ENCODE results near the gene ASCC3. TPM values are rescaled to one million over a fixed set of nuclear protein-coding genes. Genes with fewer than 3 reads are reported as not detected.

The ASCC3 gene
- total RNA-seq, 4 donors from 2014 or later = 18.1 to 26.3 (median 22.5) TPM

GRCh38 chr6:100464162-100464851 is 416.8 kb downstream of the ASCC3 start:
- TF ChIP-seq CTCF (IDR thresholded peaks at IDR 0.05; ENCODE audit: low read depth) = no peak

GRCh38 chr6:100463630-100464161 is 417.4 kb downstream of the ASCC3 start:
- TF ChIP-seq CTCF (IDR thresholded peaks at IDR 0.05; ENCODE audit: low read depth) = no peak

- no peak for TF ChIP-seq CTCF (IDR thresholded peaks at IDR 0.05; ENCODE audit: low read depth)
These were observed 418.2 kb downstream of the ASCC3 start for GRCh38 chr6:100462706-100463629.

GRCh38 chr6:100461917-100462705 is 419.0 kb downstream of the ASCC3 start:
- no peak for TF ChIP-seq CTCF (IDR thresholded peaks at IDR 0.05; ENCODE audit: low read depth)

- TF ChIP-seq CTCF (IDR thresholded peaks at IDR 0.05; ENCODE audit: low read depth) = no peak
These were observed 419.7 kb downstream of the ASCC3 start for GRCh38 chr6:100461278-100461916.

GRCh38 chr6:100460650-100461204 is 420.4 kb downstream of the ASCC3 start:
- TF ChIP-seq CTCF (IDR thresholded peaks at IDR 0.05; ENCODE audit: low read depth) = no peak
